IPS-18a (cell line): ENCODE results near the gene LAMP2.

Source experiments
- H3K27ac ChIP-seq: one replicate; pipeline ENCODE4 v1.5.1; 2013; ENCODE audit warnings: low read length
- H3K27me3 ChIP-seq: one replicate; pipeline ENCODE4 v1.6.1; 2013; ENCODE audit warnings: mild to moderate bottlenecking, low read length; ENCODE audit not compliant: control insufficient read depth, insufficient read depth
- H3K36me3 ChIP-seq: one replicate; pipeline ENCODE4 v1.6.1; 2013; ENCODE audit warnings: low read depth, low read length; ENCODE audit not compliant: control insufficient read depth
- H3K4me1 ChIP-seq: one replicate; pipeline ENCODE4 v1.6.1; 2013; ENCODE audit warnings: low read depth, low read length; ENCODE audit not compliant: control insufficient read depth
- H3K4me3 ChIP-seq: one replicate; pipeline ENCODE4 v1.5.1; 2013; ENCODE audit warnings: low read length
- H3K9ac ChIP-seq: one replicate; pipeline ENCODE4 v1.6.1; 2013; ENCODE audit warnings: mild to moderate bottlenecking, low read length, moderate library complexity
- H3K9me3 ChIP-seq: one replicate; pipeline ENCODE4 v1.6.1; 2013; ENCODE audit warnings: low read depth, low read length; ENCODE audit not compliant: control insufficient read depth

Gene LAMP2

GRCh38 chrX:120402369-120402768 is 66.7 kb downstream of the LAMP2 start:
- no peak overlapping the region for H3K9ac ChIP-seq
- no peaks in the 10 kb centered on the region for H3K36me3 ChIP-seq
- no peak overlapping the region for H3K27ac ChIP-seq
- no peak overlapping the region for H3K4me3 ChIP-seq
- no peaks in the 10 kb centered on the region for H3K4me1 ChIP-seq
- no peaks in the 10 kb centered on the region for H3K27me3 ChIP-seq
- peaks cover 19% of the 10 kb centered on the region for H3K9me3 ChIP-seq

GRCh38 chrX:120401301-120401700 is 67.8 kb downstream of the LAMP2 start:
- no peaks in the 10 kb centered on the region for H3K27me3 ChIP-seq
- H3K4me1 ChIP-seq, result no peaks in the 10 kb centered on the region
- no peak overlapping the region for H3K27ac ChIP-seq
- H3K9me3 ChIP-seq, result peaks cover 19% of the 10 kb centered on the region
- H3K36me3 ChIP-seq, result no peaks in the 10 kb centered on the region
- no peak overlapping the region for H3K9ac ChIP-seq
- H3K4me3 ChIP-seq, result no peak overlapping the region

GRCh38 chrX:120380699-120381098 is 88.4 kb downstream of the LAMP2 start:
- Histone ChIP-seq H3K9ac (no peak overlapping the region), H3K27me3 (no peaks in the 10 kb centered on the region), H3K4me1 (peaks cover 10% of the 10 kb centered on the region), H3K27ac (no peak overlapping the region), H3K9me3 (peaks cover 6% of the 10 kb centered on the region), H3K4me3 (no peak overlapping the region), H3K36me3 (no peaks in the 10 kb centered on the region)

GRCh38 chrX:120379937-120380681 is 89.0 kb downstream of the LAMP2 start:
- Histone ChIP-seq H3K27me3 (no peaks in the 10 kb centered on the region), H3K4me1 (peaks cover 10% of the 10 kb centered on the region), H3K9me3 (peaks cover 6% of the 10 kb centered on the region), H3K9ac (no peak overlapping the region), H3K27ac (no peak overlapping the region), H3K36me3 (no peaks in the 10 kb centered on the region), H3K4me3 (no peak overlapping the region)

- H3K9me3 ChIP-seq, result peaks cover 6% of the 10 kb centered on the region
- H3K4me1 ChIP-seq, result peaks cover 10% of the 10 kb centered on the region
- H3K4me3 ChIP-seq, result no peak overlapping the region
- H3K27me3 ChIP-seq, result no peaks in the 10 kb centered on the region
- H3K36me3 ChIP-seq, result no peaks in the 10 kb centered on the region
- H3K27ac ChIP-seq, result no peak overlapping the region
- H3K9ac ChIP-seq, result no peak overlapping the region
Measured at GRCh38 chrX:120378570-120378969, 90.5 kb downstream of the LAMP2 start.
